MG63 (cell line): ENCODE measurements around the gene IFNW1. TPM values are rescaled to one million over a fixed set of nuclear protein-coding genes. Genes with fewer than 3 reads are reported as not detected.
A peak's percentile ranks its signal among the peaks of the same experiment; 100 is the strongest.
"Not testable (repeated sequence)": the region's sequence is repeated elsewhere in the genome, so short reads cannot be mapped to it uniquely, and the experiment has no call there.

Source experiments
- DNase-seq: peaks from one replicate; pipeline ENCODE4 v3.0.0-alpha.2; 2020
- H3K27me3 ChIP-seq: fragments of 250-450 bp; sonication (Bioruptor Pico); 2 replicates; pipeline ENCODE4 v1.5.1; 2020; ENCODE audit warnings: mild to moderate bottlenecking, moderate library complexity
- H3K36me3 ChIP-seq: fragments of 250-450 bp; sonication (Bioruptor Pico); 2 replicates; pipeline ENCODE4 v1.5.1; 2020; ENCODE audit warnings: mild to moderate bottlenecking, moderate library complexity
- H3K4me3 ChIP-seq: fragments of 250-450 bp; sonication (Bioruptor Pico); 2 replicates; pipeline ENCODE4 v1.5.1; 2020; ENCODE audit warnings: mild to moderate bottlenecking, moderate library complexity
- H3K9me3 ChIP-seq: fragments of 250-450 bp; sonication (Bioruptor Pico); 2 replicates; pipeline ENCODE4 v1.5.1; 2020; ENCODE audit warnings: mild to moderate bottlenecking, moderate library complexity
- total RNA-seq: library from RNA; depleted of rRNA; stranded (reverse); fragments of >200 nt; shearing (Covaris generic); gene quantifications from 2 replicates; pipeline ENCODE4 v1.2.3, GENCODE V29; 2014; ENCODE audit warnings: low replicate concordance; rRNA removed

The IFNW1 gene
- total RNA-seq: not detected in 2 replicates

- Histone ChIP-seq H3K9me3 (no peaks in the 10 kb centered on the region), H3K4me3 (no peak within 1 kb of the TSS), H3K36me3 (no peaks in the 10 kb centered on the region), H3K27me3 (peaks cover 25% of the 10 kb centered on the region)
- peak; percentile 41 for DNase-seq
These were observed at the start of gene IFNW1 for GRCh38 chr9:21141427-21141882. IFNW1 (minus strand) TSS chr9:21141832; CDS start chr9:21141570, 262 bp downstream.

DNA sequence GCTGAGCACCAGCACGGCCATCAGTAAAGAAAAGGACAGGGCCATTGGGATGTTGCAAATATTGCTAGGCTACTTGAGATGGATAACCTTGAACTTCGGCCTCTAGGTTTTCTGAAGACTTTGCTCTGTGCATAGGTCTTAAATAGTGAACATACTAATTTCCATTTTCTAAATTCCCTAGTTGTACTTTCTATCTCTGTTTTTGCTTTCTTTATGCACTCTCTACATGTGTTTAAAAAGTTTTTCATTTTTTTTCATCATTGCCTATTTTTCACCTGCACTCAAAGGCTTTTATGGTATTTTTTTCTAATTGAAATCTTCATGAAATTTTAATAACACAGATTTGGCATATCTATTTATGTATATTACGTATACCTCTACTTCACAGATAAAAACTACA lies 45.9 kb upstream of the IFNW1 start, which contains the start of gene IFNA4:
TSS of gene IFNA4 (minus strand) at position 101 of the 400 bp plus-strand sequence. CDS start at position 45, 56 bp downstream.
- DNase-seq: not testable (repeated sequence)

DNA sequence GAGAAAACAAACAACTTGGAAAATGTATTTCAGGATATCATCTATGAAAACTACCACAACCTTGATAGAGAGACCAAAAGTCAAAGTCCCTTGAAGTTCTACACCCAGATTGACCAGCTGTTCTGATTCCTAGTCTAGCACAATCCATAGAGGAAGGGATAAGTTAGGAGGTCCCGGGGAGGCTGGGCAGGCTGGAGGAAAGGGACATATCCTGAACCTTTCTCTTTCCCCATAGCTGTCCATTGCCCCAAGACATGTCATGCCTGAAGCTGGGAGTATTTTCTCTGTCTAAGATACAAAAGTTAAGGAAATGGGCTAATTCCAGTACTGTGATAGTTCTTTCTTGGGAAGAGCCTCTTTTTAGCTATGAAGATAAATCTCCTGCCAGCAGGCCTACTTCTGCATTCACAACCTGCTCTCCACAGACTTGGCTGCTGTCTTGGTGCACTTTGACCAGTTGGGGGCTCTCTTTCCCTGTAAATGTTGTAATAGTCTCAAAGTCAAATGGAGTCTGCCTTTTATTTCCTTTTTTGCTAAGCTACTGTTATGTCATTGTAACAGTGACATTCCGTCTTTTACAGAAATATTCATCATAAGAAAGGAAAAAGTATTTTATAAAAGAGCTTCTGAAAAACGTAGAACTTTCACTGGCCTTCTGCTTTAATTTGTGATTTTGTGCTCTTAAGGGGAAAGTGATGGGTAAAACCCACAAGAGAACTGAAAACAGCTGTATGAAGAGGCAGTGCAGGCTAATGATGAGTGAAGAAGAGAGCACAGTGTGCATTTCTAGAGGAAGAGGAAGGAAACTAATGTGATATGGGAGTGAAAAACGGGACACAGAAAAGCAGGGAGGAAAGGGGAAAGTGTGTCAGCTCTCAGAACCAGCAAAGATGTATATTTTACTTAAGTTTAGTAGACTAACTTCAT lies 41.4 kb upstream of the IFNW1 start:
- DNase-seq: peak; percentile 58
- H3K4me3 ChIP-seq, H3K36me3 ChIP-seq, H3K9me3 ChIP-seq: not testable (repeated sequence)
- peaks cover 11% of the 10 kb centered on the region for H3K27me3 ChIP-seq

More for the DNA sequence above, 45.9 kb upstream of the IFNW1 start, which contains the start of gene IFNA4:
- H3K36me3 ChIP-seq, H3K4me3 ChIP-seq, H3K9me3 ChIP-seq: not testable (repeated sequence)
- H3K27me3 ChIP-seq: peaks cover 16% of the 10 kb centered on the region

DNA sequence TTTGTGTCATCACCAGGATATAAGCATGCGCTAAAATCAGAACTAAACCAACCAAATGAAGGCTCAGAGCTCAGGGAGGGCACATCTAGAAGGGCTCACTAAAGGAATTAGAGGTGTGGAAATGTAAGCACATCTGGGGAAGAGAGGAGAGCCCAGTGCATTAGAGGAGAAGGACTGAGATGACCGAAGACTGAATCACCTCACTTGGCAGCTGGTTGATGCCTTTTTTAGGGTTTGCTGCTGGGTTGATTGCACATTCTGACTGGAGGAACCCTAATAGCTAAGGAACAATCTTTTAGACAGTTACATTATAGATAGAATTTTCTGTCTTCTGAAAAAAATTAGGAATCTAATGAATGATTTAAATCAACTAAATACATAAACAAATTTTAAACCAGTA lies 33.0 kb upstream of the IFNW1 start:
- Histone ChIP-seq H3K36me3 (no peaks in the 10 kb centered on the region), H3K9me3 (no peaks in the 10 kb centered on the region), H3K27me3 (peaks cover 64% of the 10 kb centered on the region), H3K4me3 (no peak overlapping the region)
- DNase-seq: no peak

DNA sequence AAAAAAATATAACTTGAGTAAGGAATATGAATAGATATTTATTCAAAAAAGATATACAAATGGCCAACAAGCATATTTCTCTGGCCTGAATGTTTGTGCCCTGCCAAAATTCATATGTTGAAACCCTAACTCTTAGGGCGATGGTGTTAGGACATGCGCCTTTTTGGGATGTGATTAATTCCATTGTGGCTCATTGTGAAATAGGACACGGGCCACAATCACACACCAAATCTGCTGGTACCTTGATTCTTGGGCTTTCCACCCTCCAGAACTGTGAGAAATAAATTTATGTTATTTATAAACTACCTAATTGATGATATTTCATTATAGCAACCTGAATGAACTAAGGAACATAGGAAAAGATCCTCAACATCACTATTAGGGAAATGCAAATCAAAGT lies 30.5 kb upstream of the IFNW1 start:
- DNase-seq: no peak
- no peak overlapping the region for H3K4me3 ChIP-seq

DNA sequence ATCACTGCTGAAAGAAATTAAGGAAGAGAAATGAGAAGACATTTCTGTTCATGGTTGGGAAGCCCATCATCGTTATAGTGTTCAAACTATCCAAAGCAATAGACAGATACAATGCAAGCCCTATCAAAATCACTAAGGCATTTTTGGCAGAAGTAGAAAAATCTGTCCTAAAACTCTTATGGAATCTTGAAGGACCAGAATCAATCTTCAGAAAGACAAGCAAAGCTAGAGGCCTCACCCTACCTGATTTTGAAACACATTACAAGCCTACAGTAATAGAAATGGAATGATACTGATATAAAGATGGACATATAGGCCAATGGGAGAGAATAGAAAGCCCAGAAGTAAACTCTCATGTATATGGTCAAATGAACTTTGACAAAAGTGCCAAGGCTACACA lies 29.7 kb upstream of the IFNW1 start:
- H3K4me3 ChIP-seq: no peak overlapping the region
- no peaks in the 10 kb centered on the region for H3K36me3 ChIP-seq
- no peaks in the 10 kb centered on the region for H3K9me3 ChIP-seq
- H3K27me3 ChIP-seq: peaks cover 67% of the 10 kb centered on the region
- DNase-seq: no peak

More for the DNA sequence above, 30.5 kb upstream of the IFNW1 start:
- no peaks in the 10 kb centered on the region for H3K36me3 ChIP-seq
- H3K9me3 ChIP-seq: no peaks in the 10 kb centered on the region
- peaks cover 75% of the 10 kb centered on the region for H3K27me3 ChIP-seq

GRCh38 chr9:21166560-21166959 lies 24.9 kb upstream of the IFNW1 start, which contains the start of gene IFNA21:
IFNA21 (minus strand) TSS chr9:21166660; CDS start chr9:21166612, 48 bp downstream.
- not testable (repeated sequence) for DNase-seq, H3K36me3 ChIP-seq, H3K4me3 ChIP-seq, H3K9me3 ChIP-seq
- H3K27me3 ChIP-seq: peaks cover 55% of the 10 kb centered on the region

GRCh38 chr9:21165516-21165915 lies 23.9 kb upstream of the IFNW1 start:
- Histone ChIP-seq H3K27me3 (peaks cover 50% of the 10 kb centered on the region), H3K4me3 (no peak overlapping the region), H3K36me3 (no peaks in the 10 kb centered on the region), H3K9me3 (no peaks in the 10 kb centered on the region; the same call in 1 of the 2 replicates)
- no peak for DNase-seq

DNA sequence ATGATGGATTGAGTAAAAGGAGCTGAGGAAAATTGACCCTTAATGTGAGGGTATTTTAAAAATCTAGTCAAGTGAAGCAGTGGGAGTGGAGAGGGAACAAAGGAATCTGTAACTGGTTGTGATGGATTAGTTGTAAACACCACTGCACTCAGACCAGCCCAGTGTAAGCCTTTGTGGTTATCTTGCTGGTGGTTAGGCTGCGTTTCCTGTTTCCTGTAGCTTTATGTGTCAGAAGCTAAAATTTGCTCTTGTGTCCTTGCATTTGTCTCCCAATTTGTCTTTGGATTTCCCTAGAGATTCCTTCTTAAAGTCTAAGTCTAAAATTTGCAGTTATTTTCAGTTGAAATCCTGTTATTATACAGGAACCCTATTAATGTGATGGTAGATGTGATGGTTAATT lies 18.5 kb upstream of the IFNW1 start:
- H3K9me3 ChIP-seq: no peaks in the 10 kb centered on the region; the same call in 1 of the 2 replicates
- H3K36me3 ChIP-seq: no peaks in the 10 kb centered on the region
- no peak overlapping the region for H3K4me3 ChIP-seq
- DNase-seq: no peak
- peaks cover 32% of the 10 kb centered on the region for H3K27me3 ChIP-seq

DNA sequence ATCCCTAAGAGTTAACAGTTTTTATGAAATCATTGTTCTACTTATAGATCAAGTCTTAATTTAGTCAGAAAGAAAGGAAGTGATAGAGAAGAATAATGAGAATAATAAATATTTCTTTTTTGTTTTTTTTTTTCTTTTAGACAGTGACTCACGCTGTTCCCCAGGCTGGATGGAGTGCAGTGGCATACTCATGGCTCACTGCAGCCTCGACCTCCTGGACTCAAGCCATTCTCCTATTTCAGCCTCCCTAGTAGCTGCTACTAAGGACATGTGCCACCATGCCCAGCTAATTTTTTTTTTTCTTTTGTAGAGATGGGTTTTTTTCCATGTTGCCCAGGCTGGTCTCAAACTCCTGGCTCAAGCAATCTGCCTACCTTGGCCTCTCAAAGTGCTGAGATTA lies 13.9 kb upstream of the IFNW1 start:
- no peak overlapping the region for H3K4me3 ChIP-seq
- peaks cover 10% of the 10 kb centered on the region; the same call in 1 of the 2 replicates for H3K27me3 ChIP-seq
- H3K36me3 ChIP-seq: no peaks in the 10 kb centered on the region
- no peaks in the 10 kb centered on the region for H3K9me3 ChIP-seq
- peak; percentile 78 for DNase-seq

DNA sequence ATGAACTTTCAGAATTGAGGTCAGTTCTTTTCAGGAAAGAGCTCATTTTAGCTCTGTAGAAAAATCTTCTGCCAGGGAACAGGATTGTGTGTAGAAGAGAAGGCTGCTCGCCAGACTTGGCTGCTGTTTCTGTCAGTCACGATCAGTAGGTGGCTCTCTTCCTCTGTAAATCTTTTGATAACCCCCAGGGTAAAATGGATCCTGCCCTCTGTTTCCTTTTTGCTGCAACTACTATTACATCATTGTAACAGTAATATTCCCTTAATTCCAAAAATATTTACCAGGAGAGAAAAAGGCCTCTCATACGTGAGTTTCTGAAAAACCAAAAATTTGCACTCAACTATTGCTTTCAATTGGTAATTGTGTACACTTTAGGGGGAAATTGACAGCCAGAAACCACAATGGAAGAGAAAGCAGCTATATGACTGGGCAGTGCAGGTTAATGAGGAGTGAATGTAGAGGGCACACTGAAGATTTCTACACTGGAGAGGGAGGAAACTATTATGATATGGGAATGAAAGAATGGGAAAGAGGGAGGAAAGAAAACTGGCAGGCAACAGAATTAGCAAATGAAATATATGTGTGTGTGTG lies 12.5 kb upstream of the IFNW1 start:
- no peaks in the 10 kb centered on the region for H3K9me3 ChIP-seq
- DNase-seq: peak; percentile 86

GRCh38 chr9:21153336-21154017 lies 11.8 kb upstream of the IFNW1 start:
- peaks cover 5% of the 10 kb centered on the region for H3K9me3 ChIP-seq
- H3K27me3 ChIP-seq: no peaks in the 10 kb centered on the region
- no peaks in the 10 kb centered on the region for H3K36me3 ChIP-seq
- no peak overlapping the region for H3K4me3 ChIP-seq
- peak; percentile 88 for DNase-seq

More for the DNA sequence above, 12.5 kb upstream of the IFNW1 start:
- Histone ChIP-seq H3K36me3 (no peaks in the 10 kb centered on the region), H3K27me3 (peaks cover 4% of the 10 kb centered on the region; the same call in 1 of the 2 replicates), H3K4me3 (no peak overlapping the region)

GRCh38 chr9:21144603-21145002 lies 3.0 kb upstream of the IFNW1 start:
- Histone ChIP-seq H3K27me3 (peaks cover 11% of the 10 kb centered on the region), H3K9me3 (peaks cover 15% of the 10 kb centered on the region), H3K36me3 (no peaks in the 10 kb centered on the region), H3K4me3 (no peak overlapping the region)
- no peak for DNase-seq

DNA sequence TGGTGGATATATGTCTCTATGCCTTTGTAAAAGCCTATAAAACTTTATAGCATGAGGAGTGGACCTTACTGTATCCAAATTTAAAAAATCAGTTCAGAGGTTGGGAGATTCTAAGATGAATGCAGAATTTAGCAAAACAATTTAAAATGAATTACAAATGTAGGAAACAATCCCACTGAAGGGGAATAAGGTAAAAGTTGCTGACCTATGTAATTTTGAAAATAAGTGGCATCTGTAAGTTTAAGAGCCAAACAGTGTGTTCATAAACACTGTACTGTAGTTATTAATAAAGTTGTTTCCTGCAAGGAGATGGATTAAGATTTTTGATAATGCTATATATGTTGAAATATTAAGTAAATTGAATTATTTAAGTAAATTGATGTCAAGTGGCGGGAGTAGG lies 4.6 kb downstream of the IFNW1 start:
- DNase-seq: no peak
- H3K27me3 ChIP-seq: peaks cover 34% of the 10 kb centered on the region
- no peaks in the 10 kb centered on the region for H3K36me3 ChIP-seq
- no peaks in the 10 kb centered on the region for H3K9me3 ChIP-seq
- no peak overlapping the region for H3K4me3 ChIP-seq

DNA sequence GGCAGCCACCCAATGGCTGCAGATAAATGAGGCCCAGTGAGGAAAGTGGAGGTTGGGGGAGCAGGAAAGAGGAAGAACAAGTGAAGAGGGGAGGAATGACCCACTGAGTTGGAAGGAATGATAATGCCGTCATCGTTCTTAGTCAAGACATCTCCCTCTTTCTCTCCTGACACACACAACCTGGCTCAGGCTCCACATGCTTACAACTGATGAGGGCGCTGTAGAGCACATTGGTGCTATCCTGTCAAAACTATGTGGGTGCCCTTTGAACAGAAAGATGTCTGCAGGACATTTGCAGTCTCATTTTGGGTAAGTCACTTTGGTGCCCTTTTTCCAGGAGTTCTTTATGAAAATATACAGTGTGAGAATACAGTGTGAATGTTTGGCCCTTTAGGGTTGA lies 5.9 kb downstream of the IFNW1 start:
- Histone ChIP-seq H3K9me3 (no peaks in the 10 kb centered on the region), H3K36me3 (no peaks in the 10 kb centered on the region), H3K4me3 (no peak overlapping the region), H3K27me3 (peaks cover 32% of the 10 kb centered on the region)
- no peak for DNase-seq

DNA sequence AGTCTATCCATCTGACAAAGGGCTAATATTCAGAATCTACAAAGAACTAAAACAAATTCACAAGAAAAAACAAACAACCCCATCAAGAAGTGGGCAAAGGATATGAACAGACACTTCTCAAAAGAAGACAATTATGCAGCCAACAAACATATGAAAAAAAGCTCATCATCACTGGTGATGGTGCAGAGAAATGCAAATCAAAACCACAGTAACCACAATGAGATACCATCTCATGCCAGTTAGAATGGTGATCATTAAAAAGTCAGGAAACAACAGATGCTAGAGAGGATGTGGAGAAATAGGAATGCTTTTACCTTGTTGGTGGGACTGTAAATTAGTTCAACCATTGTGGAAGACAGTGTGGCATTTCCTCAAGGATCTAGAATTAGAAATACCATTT lies 13.4 kb downstream of the IFNW1 start:
- H3K27me3 ChIP-seq: peaks cover 25% of the 10 kb centered on the region
- not testable (repeated sequence) for H3K36me3 ChIP-seq, DNase-seq, H3K4me3 ChIP-seq
- peaks cover 14% of the 10 kb centered on the region for H3K9me3 ChIP-seq
